PC-3 (cell line): ENCODE results near the gene CORO2B.

Experiments
- EZH2 ChIP-seq: fragments of 300-600 bp; sonication (generic); IDR thresholded peaks from one replicate; pipeline ENCODE4 v1.6.1; 2017; ENCODE audit warnings: antibody characterized with exemption, mild to moderate bottlenecking, low read length; ENCODE audit not compliant: unreplicated experiment
- EZH2phosphoT487 ChIP-seq: fragments of 300-600 bp; sonication (generic); IDR thresholded peaks from 2 replicates; pipeline ENCODE4 v1.6.1; 2018; ENCODE audit warnings: mild to moderate bottlenecking, antibody characterized with exemption, low read length, borderline replicate concordance
- TF ChIP-seq, protein P1 (sequence below): fragments of 300-600 bp; sonication (generic); conservative IDR thresholded peaks from 2 replicates; pipeline ENCODE4 v1.5.1; 2017; ENCODE audit warnings: antibody characterized with exemption, low read depth, mild to moderate bottlenecking, low read length

DNA sequence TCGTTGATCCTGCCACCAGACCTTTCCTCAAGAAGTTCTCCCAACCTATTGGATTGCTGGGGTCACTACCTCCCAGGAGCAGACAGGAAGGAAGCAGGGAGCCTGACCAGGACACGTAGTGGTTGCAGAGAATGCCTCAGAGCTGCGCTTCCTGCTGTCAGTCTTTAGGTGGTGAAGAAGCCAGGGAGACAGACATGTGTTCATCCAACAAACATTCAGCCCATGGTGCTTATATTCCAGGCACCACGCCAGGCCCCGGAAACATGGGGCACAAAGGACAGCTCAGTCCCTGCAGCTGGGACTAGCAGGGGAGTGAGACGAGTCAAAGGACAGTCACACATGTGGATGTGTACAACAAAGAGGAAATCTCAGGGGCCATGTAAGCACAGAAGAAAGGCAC lies 26.0 kb upstream of the CORO2B start:
- TF ChIP-seq, protein P1, sequence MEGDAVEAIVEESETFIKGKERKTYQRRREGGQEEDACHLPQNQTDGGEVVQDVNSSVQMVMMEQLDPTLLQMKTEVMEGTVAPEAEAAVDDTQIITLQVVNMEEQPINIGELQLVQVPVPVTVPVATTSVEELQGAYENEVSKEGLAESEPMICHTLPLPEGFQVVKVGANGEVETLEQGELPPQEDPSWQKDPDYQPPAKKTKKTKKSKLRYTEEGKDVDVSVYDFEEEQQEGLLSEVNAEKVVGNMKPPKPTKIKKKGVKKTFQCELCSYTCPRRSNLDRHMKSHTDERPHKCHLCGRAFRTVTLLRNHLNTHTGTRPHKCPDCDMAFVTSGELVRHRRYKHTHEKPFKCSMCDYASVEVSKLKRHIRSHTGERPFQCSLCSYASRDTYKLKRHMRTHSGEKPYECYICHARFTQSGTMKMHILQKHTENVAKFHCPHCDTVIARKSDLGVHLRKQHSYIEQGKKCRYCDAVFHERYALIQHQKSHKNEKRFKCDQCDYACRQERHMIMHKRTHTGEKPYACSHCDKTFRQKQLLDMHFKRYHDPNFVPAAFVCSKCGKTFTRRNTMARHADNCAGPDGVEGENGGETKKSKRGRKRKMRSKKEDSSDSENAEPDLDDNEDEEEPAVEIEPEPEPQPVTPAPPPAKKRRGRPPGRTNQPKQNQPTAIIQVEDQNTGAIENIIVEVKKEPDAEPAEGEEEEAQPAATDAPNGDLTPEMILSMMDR = no peak
- TF ChIP-seq EZH2 (no peak), EZH2phosphoT487 (no peak)
